AG04450 (cell line): ENCODE data around the gene RILPL1. TPM values are rescaled to one million over a fixed set of nuclear protein-coding genes. Genes with fewer than 3 reads are reported as not detected.
A peak's percentile ranks its signal among the peaks of the same experiment; 100 is the strongest.

Experiments used
- CTCF ChIA-PET: fragments of 300-600, 350-600 bp; formaldehyde crosslinking; extraction: SDS; loops from one replicate; lab custom pipeline; 2022; ENCODE audit warnings: antibody characterized with exemption, inconsistent platforms; lab: Charles Lee
- POLR2A ChIA-PET: fragments of 350-600 bp; formaldehyde crosslinking; extraction: SDS; loops from one replicate; lab custom pipeline; 2021; ENCODE audit warnings: antibody characterized with exemption, inconsistent platforms; lab: Yijun Ruan, JAX
- DNase-seq: peaks from one replicate; pipeline ENCODE4 v3.0.0-alpha.2; 2011; ENCODE audit warnings: low read depth, low spot score
- H3K27ac ChIP-seq: one replicate; pipeline ENCODE4 v1.5.1; 2012; ENCODE audit warnings: low read depth, low read length, control low read depth
- H3K27me3 ChIP-seq: one replicate; pipeline ENCODE4 v1.6.0; 2012; ENCODE audit warnings: low read length; ENCODE audit not compliant: control insufficient read depth, insufficient read depth
- H3K4me3 ChIP-seq: 2 replicates; pipeline ENCODE4 v1.5.1; 2011; ENCODE audit warnings: mild to moderate bottlenecking, low read depth, low read length, control low read depth
- H3K9me3 ChIP-seq: 2 replicates; pipeline ENCODE4 v1.5.1; 2012; ENCODE audit warnings: low read length; ENCODE audit not compliant: control insufficient read depth, insufficient read depth
- polyA plus RNA-seq: library from polyadenylated mRNA; depleted of rRNA; stranded (reverse); fragments of >200 nt; gene quantifications from 2 replicates; pipeline ENCODE4 v1.2.3, GENCODE V29; 2011
- TF ChIP-seq, protein P1 (sequence below): IDR thresholded peaks from 2 replicates; pipeline ENCODE4 v1.5.1; 2011; ENCODE audit warnings: low read depth, low read length, control low read depth, inconsistent platforms

The RILPL1 gene
- polyA plus RNA-seq, 1 experiment = 18.7 TPM

- CTCF ChIA-PET = no interaction called here
- POLR2A ChIA-PET = no interaction called here
- TF ChIP-seq, protein P1, sequence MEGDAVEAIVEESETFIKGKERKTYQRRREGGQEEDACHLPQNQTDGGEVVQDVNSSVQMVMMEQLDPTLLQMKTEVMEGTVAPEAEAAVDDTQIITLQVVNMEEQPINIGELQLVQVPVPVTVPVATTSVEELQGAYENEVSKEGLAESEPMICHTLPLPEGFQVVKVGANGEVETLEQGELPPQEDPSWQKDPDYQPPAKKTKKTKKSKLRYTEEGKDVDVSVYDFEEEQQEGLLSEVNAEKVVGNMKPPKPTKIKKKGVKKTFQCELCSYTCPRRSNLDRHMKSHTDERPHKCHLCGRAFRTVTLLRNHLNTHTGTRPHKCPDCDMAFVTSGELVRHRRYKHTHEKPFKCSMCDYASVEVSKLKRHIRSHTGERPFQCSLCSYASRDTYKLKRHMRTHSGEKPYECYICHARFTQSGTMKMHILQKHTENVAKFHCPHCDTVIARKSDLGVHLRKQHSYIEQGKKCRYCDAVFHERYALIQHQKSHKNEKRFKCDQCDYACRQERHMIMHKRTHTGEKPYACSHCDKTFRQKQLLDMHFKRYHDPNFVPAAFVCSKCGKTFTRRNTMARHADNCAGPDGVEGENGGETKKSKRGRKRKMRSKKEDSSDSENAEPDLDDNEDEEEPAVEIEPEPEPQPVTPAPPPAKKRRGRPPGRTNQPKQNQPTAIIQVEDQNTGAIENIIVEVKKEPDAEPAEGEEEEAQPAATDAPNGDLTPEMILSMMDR = no peak
- Histone ChIP-seq H3K9me3 (no peaks in the 10 kb centered on the region; the same call in 1 of the 2 replicates), H3K27ac (no peak overlapping the region), H3K4me3 (no peak overlapping the region), H3K27me3 (no peaks in the 10 kb centered on the region)
- no peak for DNase-seq
Measured at GRCh38 chr12:123442774-123443173, 90.7 kb downstream of the RILPL1 start.

DNA sequence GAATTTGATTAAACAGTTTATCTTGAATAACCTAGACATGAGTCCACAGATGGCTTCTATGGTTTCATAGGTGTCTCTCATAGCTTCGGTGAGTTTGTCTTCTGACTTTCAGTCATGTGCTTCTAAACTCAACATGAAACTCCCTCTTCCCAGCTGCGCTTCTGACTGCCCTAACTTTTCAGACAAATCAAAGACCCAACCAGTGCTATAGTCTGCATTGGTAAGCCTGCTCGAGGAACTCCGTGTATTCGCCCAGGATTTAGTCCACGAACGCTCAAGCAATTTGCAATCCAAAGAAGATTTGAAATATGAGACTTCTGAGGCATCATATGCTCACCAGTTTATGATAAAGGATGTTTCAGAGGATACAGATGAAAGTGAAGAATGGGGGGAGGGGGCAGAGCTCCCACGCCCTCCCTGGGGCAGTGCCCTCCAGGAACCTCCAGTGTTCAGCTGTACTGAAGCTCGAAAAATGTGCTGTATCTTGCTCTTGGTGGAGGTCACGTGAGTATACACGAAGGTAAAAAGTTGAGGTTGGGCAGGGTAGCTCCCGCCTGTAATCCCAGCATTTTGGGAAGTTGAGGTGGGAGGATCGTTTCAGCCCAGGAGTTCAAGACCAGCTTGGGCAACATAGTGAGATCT lies 91.9 kb downstream of the RILPL1 start:
- TF ChIP-seq, protein P1 = no peak
- POLR2A ChIA-PET = interaction anchor here (0.6 kb wide), 1 partner anchor 14 kb away, joined by 8 read pairs; no protein-coding TSS in a partner anchor
- no peak overlapping the region for H3K4me3 ChIP-seq
- DNase-seq = no peak
- no peak overlapping the region for H3K27ac ChIP-seq
- no peaks in the 10 kb centered on the region; the same call in 1 of the 2 replicates for H3K9me3 ChIP-seq
- no peaks in the 10 kb centered on the region for H3K27me3 ChIP-seq
- CTCF ChIA-PET = no interaction called here

DNA sequence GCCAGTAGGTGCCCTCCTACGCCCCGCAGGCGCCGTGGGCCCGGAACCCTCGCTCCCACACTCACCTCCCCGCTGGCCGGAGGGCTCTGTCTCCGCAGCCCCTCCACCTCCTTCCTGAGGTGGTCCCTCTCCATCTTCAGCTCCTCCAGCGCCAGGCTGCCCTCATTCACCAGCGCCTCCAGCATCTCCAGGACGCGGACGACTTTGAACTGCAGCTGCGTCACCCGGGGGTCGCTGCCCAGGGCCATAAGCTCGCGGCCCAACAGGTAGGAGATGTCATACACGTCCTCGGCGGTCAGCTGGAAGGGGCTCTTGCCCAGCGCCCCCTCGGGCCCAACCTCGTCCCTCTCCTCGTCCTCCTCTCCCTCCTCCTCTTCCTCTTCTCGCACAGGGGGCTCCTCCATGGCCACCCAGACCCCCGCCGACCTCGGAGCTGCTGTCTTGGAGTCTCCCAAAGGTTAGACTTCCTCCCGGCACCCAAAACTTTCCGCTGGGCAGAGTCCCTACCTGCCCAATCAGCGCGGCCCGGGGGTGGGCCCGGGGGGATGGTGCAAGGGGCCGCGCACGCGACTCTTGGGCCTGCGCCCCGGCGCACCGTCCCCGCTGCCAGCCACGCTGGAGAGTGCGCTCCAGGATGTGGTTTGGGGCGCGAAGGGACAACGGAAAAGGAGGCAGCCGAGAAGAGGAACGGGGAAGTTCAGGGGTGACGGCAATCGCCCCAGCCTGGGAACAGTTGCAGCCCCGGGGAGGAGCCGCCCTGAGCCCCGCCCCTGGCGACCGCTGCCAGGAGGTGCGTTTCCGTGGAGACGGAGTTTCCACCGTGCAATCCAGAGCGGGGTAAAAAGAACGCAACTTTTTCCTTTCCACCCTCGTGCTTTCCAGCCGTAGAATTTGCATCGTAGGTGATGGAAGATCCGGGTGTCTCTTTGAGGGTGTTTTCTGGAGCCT lies 97.2 kb downstream of the RILPL1 start, which contains the start of gene RILPL2:
RILPL2 (minus strand) TSS at position 668 of the 948 bp plus-strand sequence; CDS start at position 404, 264 bp downstream.
- H3K27me3 ChIP-seq = no peaks in the 10 kb centered on the region
- POLR2A ChIA-PET = no interaction called here
- peak within 1 kb of the TSS; percentile 90 for H3K4me3 ChIP-seq
- DNase-seq = no peak
- peak within 1 kb of the TSS; percentile 65 for H3K27ac ChIP-seq
- no peaks in the 10 kb centered on the region; the same call in 1 of the 2 replicates for H3K9me3 ChIP-seq
- TF ChIP-seq, protein P1 = 0 out of 2 replicates have a peak, but pooled peaks have one; percentile 7
- CTCF ChIA-PET = no interaction called here

GRCh38 chr12:123435636-123436016 lies 97.9 kb downstream of the RILPL1 start:
- DNase-seq = no peak
- Histone ChIP-seq H3K27me3 (no peaks in the 10 kb centered on the region), H3K9me3 (no peaks in the 10 kb centered on the region; the same call in 1 of the 2 replicates), H3K4me3 (peak overlapping the region; percentile 90), H3K27ac (no peak overlapping the region)
- ChIA-PET POLR2A (no interaction called here), CTCF (no interaction called here)
- TF ChIP-seq, protein P1 = no peak
